Measurements from ENCODE around the gene CASKIN2. TPM values are rescaled to one million over a fixed set of nuclear protein-coding genes. Genes with fewer than 3 reads are reported as not detected.

Gene CASKIN2
- total RNA-seq, 1 donor: 8.0 TPM

DNA sequence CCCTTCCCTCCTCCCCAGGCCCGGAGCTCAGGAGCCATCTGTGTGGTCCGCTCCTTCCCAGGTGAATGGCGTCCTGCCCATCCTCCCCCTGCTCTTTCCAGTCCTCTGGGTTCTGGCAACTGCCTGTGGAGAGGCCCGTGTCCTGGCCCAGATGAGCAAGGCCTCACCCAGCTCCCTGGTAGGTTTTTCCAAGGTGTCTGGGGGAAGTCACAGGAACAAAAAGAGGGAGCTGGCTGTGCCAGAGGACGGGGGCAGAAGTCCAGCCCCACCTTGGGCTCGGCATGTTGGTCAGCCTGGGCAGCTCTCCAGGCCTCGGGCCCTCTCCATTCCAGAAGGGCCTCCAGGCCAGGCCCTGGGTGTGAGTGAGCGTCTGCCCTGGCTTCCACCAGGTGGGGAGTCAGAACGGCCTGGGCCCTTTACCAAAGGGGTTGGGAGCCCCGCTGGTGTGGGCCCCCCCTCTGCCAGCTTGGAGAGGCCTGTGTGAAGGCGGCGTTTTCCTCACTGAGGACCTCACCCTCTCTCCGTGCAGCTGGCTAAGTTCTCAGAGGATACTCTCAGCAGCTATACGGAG is 25.1 kb downstream of the CASKIN2 start:
- TF ChIP-seq, protein P1, sequence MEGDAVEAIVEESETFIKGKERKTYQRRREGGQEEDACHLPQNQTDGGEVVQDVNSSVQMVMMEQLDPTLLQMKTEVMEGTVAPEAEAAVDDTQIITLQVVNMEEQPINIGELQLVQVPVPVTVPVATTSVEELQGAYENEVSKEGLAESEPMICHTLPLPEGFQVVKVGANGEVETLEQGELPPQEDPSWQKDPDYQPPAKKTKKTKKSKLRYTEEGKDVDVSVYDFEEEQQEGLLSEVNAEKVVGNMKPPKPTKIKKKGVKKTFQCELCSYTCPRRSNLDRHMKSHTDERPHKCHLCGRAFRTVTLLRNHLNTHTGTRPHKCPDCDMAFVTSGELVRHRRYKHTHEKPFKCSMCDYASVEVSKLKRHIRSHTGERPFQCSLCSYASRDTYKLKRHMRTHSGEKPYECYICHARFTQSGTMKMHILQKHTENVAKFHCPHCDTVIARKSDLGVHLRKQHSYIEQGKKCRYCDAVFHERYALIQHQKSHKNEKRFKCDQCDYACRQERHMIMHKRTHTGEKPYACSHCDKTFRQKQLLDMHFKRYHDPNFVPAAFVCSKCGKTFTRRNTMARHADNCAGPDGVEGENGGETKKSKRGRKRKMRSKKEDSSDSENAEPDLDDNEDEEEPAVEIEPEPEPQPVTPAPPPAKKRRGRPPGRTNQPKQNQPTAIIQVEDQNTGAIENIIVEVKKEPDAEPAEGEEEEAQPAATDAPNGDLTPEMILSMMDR (IDR thresholded peaks at IDR 0.05; ENCODE audit: insufficient read depth, low read length): no peak
- no peak for DNase-seq (ENCODE audit: low read depth)
- H3K4me3 ChIP-seq (ENCODE audit: low read depth, low read length): no peak overlapping the region

- TF ChIP-seq, protein P1 (IDR thresholded peaks at IDR 0.05; ENCODE audit: insufficient read depth, low read length): no peak
- DNase-seq (ENCODE audit: low read depth): no peak
- H3K4me3 ChIP-seq (ENCODE audit: low read depth, low read length): no peak overlapping the region
These were observed 25.8 kb downstream of the CASKIN2 start for GRCh38 chr17:75489511-75489955.

DNA sequence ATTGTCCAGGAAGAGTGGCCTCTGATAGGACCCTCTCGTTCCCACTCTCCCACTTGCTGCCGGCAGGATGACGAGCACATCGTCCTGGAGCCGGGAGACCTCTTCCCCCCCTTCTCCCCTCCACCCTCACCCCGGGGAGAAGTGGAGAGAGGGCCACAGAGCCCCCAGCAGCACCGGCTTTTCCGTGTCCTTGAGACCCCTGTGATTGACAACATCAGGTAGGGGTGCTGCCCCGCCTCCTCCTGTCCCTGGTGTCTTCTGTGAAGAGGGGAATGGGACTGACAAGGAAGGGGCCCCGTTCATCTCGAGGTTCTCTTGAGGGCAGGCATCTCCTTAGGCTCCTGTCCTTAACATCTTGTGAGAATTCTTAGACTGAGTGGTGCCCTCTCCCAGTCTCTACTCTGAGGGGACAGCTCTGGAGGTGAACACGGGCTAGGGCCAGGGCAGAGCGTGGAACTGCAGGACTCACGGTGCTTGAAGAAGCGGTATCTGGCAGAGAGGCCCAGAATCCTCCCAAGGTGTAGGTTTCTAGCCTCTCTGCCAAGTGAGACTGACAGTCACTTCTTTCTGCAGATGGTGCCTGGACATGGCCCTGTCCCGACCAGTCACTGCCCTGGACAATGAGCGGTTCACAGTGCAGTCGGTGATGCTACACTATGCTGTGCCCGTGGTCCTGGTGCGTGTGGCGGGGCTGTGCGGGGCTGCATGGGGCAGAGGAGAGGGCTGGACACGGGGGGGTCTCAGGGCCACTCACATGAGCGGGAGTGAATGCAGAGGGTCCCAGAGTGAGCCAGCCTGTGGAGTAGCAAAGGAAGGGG is 26.4 kb downstream of the CASKIN2 start:
- no peak for DNase-seq (ENCODE audit: low read depth)
- H3K4me3 ChIP-seq (ENCODE audit: low read depth, low read length): no peak overlapping the region
- TF ChIP-seq, protein P1 (IDR thresholded peaks at IDR 0.05; ENCODE audit: insufficient read depth, low read length): no peak

GRCh38 chr17:75487351-75488070 is 27.8 kb downstream of the CASKIN2 start:
- no peak overlapping the region for H3K4me3 ChIP-seq (ENCODE audit: low read depth, low read length)
- TF ChIP-seq, protein P1 (IDR thresholded peaks at IDR 0.05; ENCODE audit: insufficient read depth, low read length): no peak
- no peak for DNase-seq (ENCODE audit: low read depth)

GRCh38 chr17:75486951-75487350 is 28.4 kb downstream of the CASKIN2 start:
- no peak for DNase-seq (ENCODE audit: low read depth)
- TF ChIP-seq, protein P1 (IDR thresholded peaks at IDR 0.05; ENCODE audit: insufficient read depth, low read length): no peak
- no peak overlapping the region for H3K4me3 ChIP-seq (ENCODE audit: low read depth, low read length)

DNA sequence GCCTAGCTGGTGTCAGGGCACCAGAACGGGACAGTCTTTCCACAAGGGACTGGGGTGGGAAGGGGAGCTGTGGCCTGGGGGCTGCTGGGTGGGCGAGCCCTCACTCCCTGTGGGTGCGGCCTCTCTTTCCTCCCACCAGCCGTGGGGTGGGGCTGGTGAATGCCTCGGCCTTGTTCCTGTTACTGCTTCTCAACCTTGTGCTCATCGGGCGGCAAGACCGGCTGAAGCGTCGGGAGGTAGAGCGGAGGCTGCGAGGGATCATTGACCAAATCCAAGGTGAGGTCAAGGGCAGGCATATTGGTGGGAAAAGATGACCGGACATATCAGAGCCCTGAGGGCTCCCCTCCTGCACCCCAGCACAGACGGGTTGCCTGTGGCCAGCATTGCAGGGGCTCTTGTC is 29.2 kb downstream of the CASKIN2 start:
- TF ChIP-seq, protein P1 (IDR thresholded peaks at IDR 0.05; ENCODE audit: insufficient read depth, low read length): no peak
- no peak for DNase-seq (ENCODE audit: low read depth)
- no peak overlapping the region for H3K4me3 ChIP-seq (ENCODE audit: low read depth, low read length)

All from fibroblast of the aortic adventitia (primary cell).